Esophagus (tissue), 2 donors: ENCODE data around the gene CYGB. TPM values are rescaled to one million over a fixed set of nuclear protein-coding genes. Genes with fewer than 3 reads are reported as not detected.

Experiments
- H3K27ac ChIP-seq, 2 donors: one replicate each; pipeline ENCODE4 v1.5.1; 2013; ENCODE audit warnings: low read depth in 2 of 2, mild to moderate bottlenecking in 2 of 2, inconsistent platforms in 1 of 2, low read length in 1 of 2, moderate library complexity in 1 of 2
- H3K27me3 ChIP-seq, 2 donors: one replicate each; pipeline ENCODE4 v1.6.1; 2013; ENCODE audit warnings: low read length in 2 of 2, control low read depth in 1 of 2, mild to moderate bottlenecking in 1 of 2; ENCODE audit not compliant: insufficient read depth in 2 of 2, control insufficient read depth in 1 of 2
- H3K36me3 ChIP-seq, 2 donors: one replicate each; pipeline ENCODE4 v1.6.1; 2013; ENCODE audit warnings: low read length in 1 of 2; ENCODE audit not compliant: control insufficient read depth in 2 of 2, insufficient read depth in 2 of 2
- H3K4me1 ChIP-seq, 2 donors: one replicate each; pipeline ENCODE4 v1.6.1; 2013; ENCODE audit warnings: low read length in 1 of 2; ENCODE audit not compliant: control insufficient read depth in 2 of 2, insufficient read depth in 2 of 2
- H3K4me3 ChIP-seq, 2 donors: one replicate each; pipeline ENCODE4 v1.5.1; 2013; ENCODE audit warnings: low read length in 2 of 2, mild to moderate bottlenecking in 2 of 2, low read depth in 1 of 2, moderate library complexity in 1 of 2
- H3K9me3 ChIP-seq, 2 donors: one replicate each; pipeline ENCODE4 v1.6.1; 2013; ENCODE audit warnings: mild to moderate bottlenecking in 2 of 2, low read depth in 1 of 2, low read length in 1 of 2, moderate library complexity in 1 of 2; ENCODE audit not compliant: control insufficient read depth in 2 of 2, insufficient read depth in 1 of 2
- WGBS, 2 donors: extraction: QIAGEN DNeasy Blood & Tissue Kit; methylation state at CpG; one replicate each; pipeline ENCODE4 v1.1.7; 2013; 5-methylcytosine and 5-hydroxymethylcytosine counted together
- polyA plus RNA-seq, 2 donors: library from polyadenylated mRNA; stranded (reverse); fragments of 200-250 nt; gene quantifications; one replicate each; pipeline ENCODE4 v1.2.3, GENCODE V29; 2013
- donor health status: healthy with polysubstance abuse.
- donor health status: Bipolar disorder and iron deficiency.

Gene CYGB
- polyA plus RNA-seq, 2 donors, result 3.1 to 3.7 TPM

DNA sequence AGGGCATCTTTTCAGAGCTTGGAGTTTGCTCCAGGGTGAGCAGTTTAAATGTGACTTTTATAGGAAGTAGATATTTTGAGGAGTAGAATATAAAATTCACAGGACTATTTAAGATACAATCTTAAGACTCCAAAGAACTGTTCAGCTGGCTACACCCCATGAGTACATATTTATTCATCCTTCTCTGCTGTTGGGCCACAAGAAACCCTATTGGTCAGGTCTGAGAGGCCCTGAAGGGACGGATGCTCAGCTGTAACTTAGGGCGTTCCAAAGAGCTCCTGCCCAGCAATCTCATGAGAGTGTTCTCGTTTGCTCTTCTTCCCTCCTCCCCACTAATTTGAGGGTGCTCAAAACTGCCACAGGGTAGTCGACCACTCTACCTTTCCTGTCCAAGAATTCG lies 40.9 kb upstream of the CYGB start:
- H3K27me3 ChIP-seq, result no peaks in the 10 kb centered on the region
- H3K9me3 ChIP-seq, result no peaks in the 10 kb centered on the region
- no peak overlapping the region for H3K27ac ChIP-seq
- H3K4me1 ChIP-seq, result peaks cover 0 to 6% of the 10 kb centered on the region in 2 donors
- H3K4me3 ChIP-seq, result no peak overlapping the region
- WGBS, 2 donors, result 51 to 67% methylated on average over 5 of the region's 5 CpGs
- peaks cover 0 to 5% of the 10 kb centered on the region in 2 donors for H3K36me3 ChIP-seq

DNA sequence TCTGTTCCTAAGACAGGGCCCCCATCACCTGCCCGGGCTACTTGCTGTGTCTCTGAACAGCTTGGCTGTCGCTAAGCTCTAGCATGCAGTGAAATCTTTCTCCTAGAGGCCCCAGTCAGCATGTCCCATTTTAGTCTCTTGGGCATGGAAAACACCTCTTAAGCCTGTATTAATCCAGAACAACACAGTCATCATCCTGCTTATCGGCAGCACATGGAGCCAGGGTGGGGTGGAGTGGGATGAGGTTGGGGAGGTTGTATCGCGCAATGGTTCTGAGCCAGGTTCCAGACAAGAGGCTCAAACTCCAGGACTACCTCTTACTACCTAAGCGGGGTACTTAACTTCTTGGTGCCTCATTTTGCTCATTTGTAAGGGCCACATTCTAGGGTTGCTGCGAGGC lies 40.4 kb upstream of the CYGB start:
- Histone ChIP-seq H3K27ac (no peak overlapping the region), H3K36me3 (peaks cover 0 to 5% of the 10 kb centered on the region in 2 donors), H3K9me3 (no peaks in the 10 kb centered on the region), H3K27me3 (no peaks in the 10 kb centered on the region), H3K4me3 (no peak overlapping the region), H3K4me1 (peaks cover 0 to 6% of the 10 kb centered on the region in 2 donors)
- WGBS, 2 donors, result 86 to 89% methylated on average over 7 of the region's 7 CpGs

DNA sequence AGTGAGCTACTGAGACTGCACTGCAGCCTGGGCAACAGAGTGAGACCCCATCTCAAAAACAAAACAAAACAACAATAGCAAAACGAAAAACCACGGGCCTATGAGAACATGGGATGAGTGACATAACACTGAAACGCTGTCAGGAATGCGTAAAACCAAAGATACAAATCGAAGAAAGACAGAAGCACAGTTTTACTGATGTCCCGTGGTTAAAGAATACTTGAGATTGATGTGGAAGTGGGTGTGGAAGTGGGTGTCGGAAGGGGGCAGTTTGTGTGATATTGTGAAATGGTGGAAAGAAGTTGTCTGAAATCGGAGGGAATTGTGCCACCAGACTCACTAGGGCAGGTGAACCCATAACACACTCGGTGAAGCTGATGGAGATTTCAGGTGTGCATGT lies 38.7 kb upstream of the CYGB start:
- peaks cover 0 to 15% of the 10 kb centered on the region in 2 donors for H3K36me3 ChIP-seq
- H3K4me1 ChIP-seq, result peaks cover 0 to 3% of the 10 kb centered on the region in 2 donors
- H3K27ac ChIP-seq, result no peak overlapping the region
- WGBS, 2 donors, result 90 to 92% methylated on average over 9 of the region's 9 CpGs
- H3K4me3 ChIP-seq, result no peak overlapping the region
- no peaks in the 10 kb centered on the region for H3K9me3 ChIP-seq
- no peaks in the 10 kb centered on the region for H3K27me3 ChIP-seq

DNA sequence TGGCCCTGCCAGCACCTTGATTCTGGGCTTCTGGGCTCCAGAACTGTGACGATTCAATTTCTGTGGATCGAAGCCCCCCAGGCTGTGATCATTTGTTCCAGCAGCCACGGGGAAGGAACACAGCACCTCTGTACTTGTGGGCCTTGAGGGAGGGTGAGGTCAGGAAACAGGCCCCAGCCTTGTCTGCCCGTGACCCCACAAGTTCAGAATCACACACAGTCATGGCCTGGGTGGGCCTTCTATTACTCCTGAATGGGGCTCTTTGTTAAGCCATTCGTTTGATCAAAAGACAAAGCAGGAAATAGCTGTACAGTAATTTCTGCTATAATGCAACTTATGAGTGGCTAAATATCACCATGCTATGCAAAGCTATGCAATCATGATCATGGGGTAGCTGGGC lies 38.1 kb upstream of the CYGB start:
- Histone ChIP-seq H3K27ac (peak overlapping the region in 1 of 2 donors; percentile 11), H3K9me3 (no peaks in the 10 kb centered on the region), H3K4me1 (no peaks in the 10 kb centered on the region), H3K36me3 (peaks cover 0 to 15% of the 10 kb centered on the region in 2 donors), H3K27me3 (no peaks in the 10 kb centered on the region), H3K4me3 (no peak overlapping the region)
- WGBS, 2 donors, result 70% methylated on average over 5 of the region's 5 CpGs

DNA sequence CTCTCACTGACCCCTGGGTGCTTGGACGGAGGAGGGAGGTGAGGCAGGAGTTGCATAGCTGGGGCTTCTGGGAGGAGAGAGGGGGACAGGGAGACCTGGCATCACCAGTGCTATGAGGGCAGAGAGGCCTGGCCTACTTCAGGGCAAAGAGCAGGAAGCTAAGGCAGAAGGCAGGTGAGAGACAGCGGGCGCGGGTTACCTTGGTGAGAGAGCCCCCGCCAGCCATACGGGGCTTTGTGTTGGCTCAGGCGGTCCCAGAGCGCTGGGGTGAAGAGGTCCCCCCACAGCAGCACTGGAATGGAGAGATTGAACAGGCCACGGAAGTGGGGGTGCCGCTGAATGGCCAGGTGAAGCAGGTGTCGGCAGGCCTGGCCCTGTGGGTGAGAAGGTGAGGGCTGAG lies 36.7 kb upstream of the CYGB start:
- Histone ChIP-seq H3K27ac (no peak overlapping the region), H3K27me3 (no peaks in the 10 kb centered on the region), H3K9me3 (no peaks in the 10 kb centered on the region), H3K4me1 (peaks cover 0 to 1% of the 10 kb centered on the region in 2 donors), H3K4me3 (no peak overlapping the region), H3K36me3 (peaks cover 0 to 15% of the 10 kb centered on the region in 2 donors)
- WGBS, 2 donors, result 92 to 93% methylated on average over 11 of the region's 11 CpGs

DNA sequence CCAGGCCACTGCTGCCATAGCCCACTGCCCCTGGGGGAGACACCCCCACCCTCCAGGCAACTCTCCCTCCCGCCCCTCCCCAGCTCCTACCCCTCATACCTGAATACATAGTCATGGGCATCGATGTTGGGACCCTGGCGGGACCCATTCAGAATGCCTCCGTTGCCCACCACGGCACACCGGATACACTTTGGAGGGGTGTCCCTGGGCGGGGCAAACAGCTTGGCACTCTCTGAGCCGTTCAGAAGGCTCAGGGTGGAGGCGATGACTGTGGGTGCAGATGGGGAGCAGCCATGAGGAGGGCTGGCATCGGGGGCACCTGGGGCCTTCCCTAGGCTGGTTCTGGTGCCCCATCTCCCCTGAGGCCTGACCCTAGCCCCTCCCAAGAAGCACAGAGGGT lies 35.6 kb upstream of the CYGB start:
- Histone ChIP-seq H3K27ac (no peak overlapping the region), H3K27me3 (no peaks in the 10 kb centered on the region), H3K9me3 (no peaks in the 10 kb centered on the region), H3K4me3 (no peak overlapping the region), H3K4me1 (peaks cover 0 to 4% of the 10 kb centered on the region in 2 donors), H3K36me3 (peaks cover 0 to 15% of the 10 kb centered on the region in 2 donors)
- WGBS, 2 donors, result 91 to 94% methylated on average over 10 of the region's 10 CpGs

DNA sequence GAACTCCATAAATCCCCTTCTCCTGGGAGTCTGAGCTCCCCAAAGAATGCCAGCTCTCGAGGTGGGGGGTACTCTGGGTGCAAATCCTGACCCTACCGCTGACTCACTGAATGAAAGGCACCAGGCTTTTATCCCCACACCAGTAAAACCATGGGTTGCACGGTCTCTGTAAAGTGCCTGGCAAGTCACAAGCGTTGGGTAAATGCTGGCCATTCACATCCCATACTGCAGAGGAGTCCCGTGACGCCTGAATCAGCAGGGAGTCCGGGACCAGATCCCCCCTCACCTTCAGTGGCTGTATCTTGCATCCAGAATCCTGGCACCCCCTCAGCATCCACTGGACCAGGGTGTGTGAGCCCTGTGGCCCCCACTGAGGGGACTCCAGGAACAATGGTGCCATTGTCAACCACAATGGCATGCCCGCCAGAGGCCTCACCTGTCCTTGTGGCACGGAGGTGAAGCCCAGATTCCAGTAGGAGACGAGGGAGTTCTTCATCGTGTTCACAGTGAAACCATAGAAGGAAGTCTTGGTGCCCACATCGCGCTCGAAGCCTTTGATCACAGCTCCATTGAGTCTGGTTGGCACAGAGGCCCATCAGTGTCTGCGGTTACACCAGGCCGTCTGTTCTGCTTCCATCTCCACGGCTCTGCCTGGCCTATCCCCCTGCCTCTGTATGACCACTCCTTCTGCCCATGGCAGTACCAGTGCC lies 34.8 kb upstream of the CYGB start:
- Histone ChIP-seq H3K27me3 (no peaks in the 10 kb centered on the region), H3K4me1 (peaks cover 0 to 4% of the 10 kb centered on the region in 2 donors), H3K36me3 (peaks cover 0 to 15% of the 10 kb centered on the region in 2 donors), H3K9me3 (no peaks in the 10 kb centered on the region), H3K27ac (no peak overlapping the region), H3K4me3 (no peak overlapping the region)
- WGBS, 2 donors, result 92% methylated on average over 17 of the region's 17 CpGs

DNA sequence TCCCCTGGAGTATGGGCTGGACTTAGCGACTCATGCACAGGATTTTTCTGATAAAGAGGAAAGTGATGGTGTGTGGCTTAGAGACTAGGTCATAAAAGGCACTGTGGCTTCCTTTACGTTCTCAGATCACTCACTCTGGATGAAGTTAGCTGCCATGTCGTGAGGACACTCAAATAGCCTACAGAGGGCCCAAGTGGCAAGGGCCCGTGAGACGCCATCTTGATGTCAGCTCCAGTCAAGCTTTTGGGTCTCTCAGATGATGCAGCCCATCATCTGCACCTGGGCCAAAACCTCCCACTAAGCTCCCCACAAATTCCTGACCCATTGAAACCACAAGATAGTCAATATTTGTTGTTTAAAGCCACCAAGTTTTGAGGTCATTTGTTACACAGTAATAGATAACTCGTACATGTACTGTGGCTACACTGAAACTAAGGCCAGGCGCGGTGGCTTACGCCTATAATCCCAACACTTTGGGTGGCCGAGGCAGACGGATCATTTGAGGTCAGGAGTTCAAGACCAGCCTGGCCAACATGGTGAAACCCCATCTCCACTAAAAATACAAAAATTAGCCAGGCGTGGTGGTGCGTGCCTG lies 33.5 kb upstream of the CYGB start:
- no peaks in the 10 kb centered on the region for H3K27me3 ChIP-seq
- 91 to 94% methylated on average over 13 of the region's 13 CpGs for WGBS, 2 donors
- no peak overlapping the region for H3K4me3 ChIP-seq
- peaks cover 0 to 19% of the 10 kb centered on the region in 2 donors for H3K36me3 ChIP-seq
- no peak overlapping the region for H3K27ac ChIP-seq
- H3K4me1 ChIP-seq, result peaks cover 0 to 4% of the 10 kb centered on the region in 2 donors
- no peaks in the 10 kb centered on the region for H3K9me3 ChIP-seq

DNA sequence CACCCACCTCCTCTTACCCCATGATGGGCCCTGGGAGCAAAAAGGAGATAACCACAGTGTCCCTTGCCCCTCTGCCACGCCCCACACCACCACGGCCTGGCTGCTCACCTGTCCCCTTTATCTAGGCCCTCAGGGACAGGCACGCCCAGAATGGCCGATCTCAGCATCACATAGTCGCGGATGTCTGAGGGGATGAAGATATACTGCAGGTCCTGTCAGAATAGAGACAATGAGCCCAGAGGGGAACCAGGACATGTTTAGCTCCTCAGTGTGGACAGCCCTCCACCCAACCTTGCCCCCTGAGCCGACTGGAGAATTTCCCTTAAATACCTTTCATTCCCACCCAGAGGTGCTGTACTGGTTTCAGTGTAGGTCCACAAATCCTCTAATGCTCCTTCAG lies 32.9 kb upstream of the CYGB start:
- WGBS, 2 donors, result 82 to 83% methylated on average over 7 of the region's 7 CpGs
- Histone ChIP-seq H3K27ac (no peak overlapping the region), H3K36me3 (peaks cover 4 to 20% of the 10 kb centered on the region in 2 donors), H3K4me1 (peaks cover 0 to 4% of the 10 kb centered on the region in 2 donors), H3K9me3 (no peaks in the 10 kb centered on the region), H3K27me3 (no peaks in the 10 kb centered on the region), H3K4me3 (no peak overlapping the region)
